ENCODE data around the gene CCNH.

GRCh38 chr5:87430863-87431457, 18.2 kb upstream of the CCNH start:
- no peak for TF ChIP-seq CTCF (IDR thresholded peaks at IDR 0.05; ENCODE audit: borderline replicate concordance, extremely low read depth, low read length, poor library complexity, severe bottlenecking)
- no peak for TF ChIP-seq EZH2 (IDR thresholded peaks at IDR 0.05; ENCODE audit: borderline replicate concordance, low read depth, low read length, severe bottlenecking)

Data from DND-41 (cell line).